PC-3 (cell line): ENCODE results near the gene OGDH. TPM values are rescaled to one million over a fixed set of nuclear protein-coding genes. Genes with fewer than 3 reads are reported as not detected.

ENCODE experiments used
- ATAC-seq: fragments of 200-7000 bp; cut with Tn5 transposase; 2 replicates; pipeline ENCODE4 v1.9.1; 2020; ENCODE audit warnings: mild to moderate bottlenecking, moderate library complexity
- BruUV-seq: library from RNA; stranded (reverse); fragments of 400-500 nt; replicated peaks from 2 replicates; lab custom pipeline; 2021; lab: Mats Ljungman, UMichigan
- CTCF ChIA-PET: fragments of 300-600 bp; sonication (Branson Sonifier 250); formaldehyde crosslinking; loops from one replicate; lab custom pipeline; 2022; ENCODE audit warnings: antibody characterized with exemption; lab: Charles Lee
- POLR2A ChIA-PET: fragments of 300-600 bp; sonication (Branson Sonifier 250); formaldehyde crosslinking; loops from one replicate; lab custom pipeline; 2022; ENCODE audit warnings: antibody characterized with exemption; ENCODE audit not compliant: unreplicated experiment; lab: Charles Lee
- DNase-seq: peaks from one replicate; pipeline ENCODE4 v3.0.0-alpha.2; 2015
- H2AFZ ChIP-seq: fragments of 300-600 bp; sonication (generic); 2 replicates; pipeline ENCODE4 v1.6.0; 2016; ENCODE audit warnings: antibody characterized with exemption, low read length
- H3F3A ChIP-seq: fragments of 300-600 bp; sonication (generic); one replicate; pipeline ENCODE4 v1.6.0; 2017; ENCODE audit warnings: antibody characterized with exemption, low read length, control low read depth, mild to moderate bottlenecking; ENCODE audit not compliant: unreplicated experiment
- H3K27ac ChIP-seq: fragments of 300-600 bp; sonication (generic); 2 replicates; pipeline ENCODE4 v1.5.1; 2016; ENCODE audit warnings: mild to moderate bottlenecking, low read length
- H3K27me3 ChIP-seq: fragments of 300-600 bp; sonication (generic); 2 replicates; pipeline ENCODE4 v1.6.1; 2016; ENCODE audit warnings: low read length, mixed read lengths
- H3K36me3 ChIP-seq: fragments of 300-600 bp; sonication (generic); 2 replicates; pipeline ENCODE4 v1.6.1; 2016; ENCODE audit warnings: low read depth, mixed run types, low read length, mixed read lengths
- H3K4me1 ChIP-seq: fragments of 300-600 bp; sonication (generic); 2 replicates; pipeline ENCODE4 v1.5.1; 2016; ENCODE audit warnings: low read length; ENCODE audit not compliant: insufficient read depth
- H3K4me2 ChIP-seq: fragments of 300-600 bp; sonication (generic); 2 replicates; pipeline ENCODE4 v1.6.0; 2016; ENCODE audit warnings: low read length
- H3K4me3 ChIP-seq: fragments of 300-600 bp; sonication (generic); 2 replicates; pipeline ENCODE4 v1.5.1; 2016; ENCODE audit warnings: mild to moderate bottlenecking, low read length, mixed read lengths
- H3K79me2 ChIP-seq: fragments of 300-600 bp; sonication (generic); 2 replicates; pipeline ENCODE4 v1.6.1; 2017; ENCODE audit warnings: low read length, mixed read lengths
- H3K9ac ChIP-seq: fragments of 300-600 bp; sonication (generic); 2 replicates; pipeline ENCODE4 v1.6.0; 2016; ENCODE audit warnings: mild to moderate bottlenecking, low read length
- H3K9me2 ChIP-seq: fragments of 300-600 bp; sonication (generic); replicated peaks from 2 replicates; pipeline ENCODE4 v1.6.1; 2016; ENCODE audit warnings: mixed run types, low read length, mixed read lengths
- H3K9me3 ChIP-seq: fragments of 300-600 bp; sonication (generic); 2 replicates; pipeline ENCODE4 v1.6.1; 2016; ENCODE audit warnings: low read length, mixed read lengths
- H4K20me1 ChIP-seq: fragments of 300-600 bp; sonication (generic); 2 replicates; pipeline ENCODE4 v1.6.1; 2016; ENCODE audit warnings: low read length, mixed read lengths
- CTCF ChIP-seq: fragments of 300-600 bp; sonication (generic); conservative IDR thresholded peaks from 2 replicates; pipeline ENCODE4 v1.5.1; 2017; ENCODE audit warnings: antibody characterized with exemption, low read depth, mild to moderate bottlenecking, low read length
- EZH2 ChIP-seq: fragments of 300-600 bp; sonication (generic); IDR thresholded peaks from one replicate; pipeline ENCODE4 v1.6.1; 2017; ENCODE audit warnings: antibody characterized with exemption, mild to moderate bottlenecking, low read length; ENCODE audit not compliant: unreplicated experiment
- EZH2phosphoT487 ChIP-seq: fragments of 300-600 bp; sonication (generic); IDR thresholded peaks from 2 replicates; pipeline ENCODE4 v1.6.1; 2018; ENCODE audit warnings: mild to moderate bottlenecking, antibody characterized with exemption, low read length, borderline replicate concordance
- intact Hi-C: fragments of 100-400 bp; cut with micrococcal nuclease; formaldehyde crosslinking; loops from 2 replicates; pipeline ENCODE4 v1.9.0; 2023
- total RNA-seq: library from RNA; depleted of rRNA; stranded (reverse); fragments of >200 nt; gene quantifications from 2 replicates; pipeline ENCODE4 v1.2.3, GENCODE V29; 2014

The OGDH gene
- total RNA-seq, 1 experiment from 2014 or later, result 66.2 TPM

DNA sequence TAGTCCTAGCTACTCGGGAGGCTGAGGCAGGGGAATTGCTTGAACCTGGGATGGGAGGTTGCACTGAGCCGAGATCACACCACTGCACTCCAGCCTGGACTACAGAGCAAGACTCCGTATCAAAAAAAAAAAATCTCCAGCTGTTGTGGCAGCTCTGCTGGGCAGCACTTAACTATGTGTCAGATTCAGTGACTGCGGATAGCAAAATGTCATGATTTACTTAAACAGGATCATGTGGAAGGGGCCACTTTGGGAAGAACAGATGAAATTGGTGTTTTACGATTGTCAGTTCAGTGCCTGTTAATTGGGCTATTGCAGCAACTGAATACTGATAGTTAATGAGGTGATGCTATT is 15.3 kb downstream of the OGDH start:
- Histone ChIP-seq H3K79me2 (peaks cover 81% of the 10 kb centered on the region), H3K27me3 (no peaks in the 10 kb centered on the region), H3K4me3 (no peak overlapping the region), H3K4me1 (peaks cover 39% of the 10 kb centered on the region), H2AFZ (no peak overlapping the region), H3K4me2 (no peak overlapping the region), H3K36me3 (peaks cover 27% of the 10 kb centered on the region), H4K20me1 (no peaks in the 10 kb centered on the region), H3K9me3 (no peaks in the 10 kb centered on the region), H3K27ac (0 out of 2 replicates have a peak overlapping the region, but pooled peaks have one; percentile 5), H3F3A (no peaks in the 10 kb centered on the region), H3K9ac (no peak overlapping the region), H3K9me2 (no peaks in the 10 kb centered on the region)
- TF ChIP-seq EZH2phosphoT487 (no peak), CTCF (no peak), EZH2 (no peak)
- CTCF ChIA-PET, result no interaction called here
- DNase-seq, result no peak
- BruUV-seq, result no TSS peak
- POLR2A ChIA-PET, result no interaction called here
- no peak for ATAC-seq
- intact Hi-C loops, result no loop called here

DNA sequence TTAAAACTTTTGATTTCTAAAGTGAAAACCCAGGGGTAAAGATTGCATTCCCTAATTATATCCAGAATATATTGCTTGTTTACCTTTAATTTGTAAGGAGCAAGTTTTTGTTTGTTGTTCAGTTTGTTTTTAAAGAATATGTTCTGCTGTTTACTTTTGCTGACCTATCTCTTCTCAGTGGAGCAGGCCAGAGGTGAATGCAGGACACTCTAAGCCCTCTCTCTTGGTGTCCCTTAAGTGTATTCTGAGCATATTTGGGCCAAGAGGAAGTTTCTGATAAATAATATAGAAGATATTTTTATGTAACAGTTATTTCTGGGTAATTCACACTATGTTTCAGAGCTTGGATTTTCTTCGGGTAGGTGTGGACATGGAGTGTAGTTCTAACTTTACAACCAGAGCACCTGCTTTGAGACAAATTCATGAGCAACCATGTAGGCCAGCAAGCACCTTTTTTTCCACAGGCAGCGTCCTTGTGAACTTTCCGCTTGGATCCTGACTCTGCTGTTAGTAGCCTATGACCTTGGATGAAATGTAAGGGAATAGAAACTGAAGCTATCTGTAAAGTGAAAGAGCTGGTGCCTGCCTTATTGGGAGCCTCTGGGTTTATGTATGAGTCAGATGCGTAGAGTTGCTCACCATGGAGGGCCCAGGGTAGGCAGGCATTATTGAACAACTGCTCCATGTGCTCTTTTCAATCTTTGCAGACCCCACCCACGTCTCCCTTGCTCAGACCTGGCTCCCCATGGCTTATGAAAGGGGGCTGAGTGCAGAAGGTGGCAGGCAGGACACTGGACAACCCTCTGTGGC is 16.1 kb downstream of the OGDH start:
- H4K20me1 ChIP-seq, result no peaks in the 10 kb centered on the region

More for the DNA sequence above, 16.1 kb downstream of the OGDH start:
- no peaks in the 10 kb centered on the region for H3K9me3 ChIP-seq
- DNase-seq (no peak), ATAC-seq (no peak)
- no peak overlapping the region for H2AFZ ChIP-seq
- H3K9me2 ChIP-seq, result no peaks in the 10 kb centered on the region
- H3K27me3 ChIP-seq, result no peaks in the 10 kb centered on the region
- intact Hi-C loops, result no loop called here
- peaks cover 73% of the 10 kb centered on the region for H3K79me2 ChIP-seq
- H3F3A ChIP-seq, result no peaks in the 10 kb centered on the region
- BruUV-seq, result no TSS peak
- peaks cover 32% of the 10 kb centered on the region for H3K4me1 ChIP-seq
- H3K4me3 ChIP-seq, result no peak overlapping the region
- H3K4me2 ChIP-seq, result no peak overlapping the region
- TF ChIP-seq EZH2phosphoT487 (no peak), CTCF (no peak), EZH2 (no peak)
- ChIA-PET CTCF (no interaction called here), POLR2A (interaction anchor here (0.6 to 0.7 kb wide), 2 partner anchors 11 to 68 kb away, joined by 3 to 4 read pairs; no protein-coding TSS in a partner anchor)
- H3K27ac ChIP-seq, result no peak overlapping the region
- no peak overlapping the region for H3K9ac ChIP-seq
- H3K36me3 ChIP-seq, result peaks cover 28% of the 10 kb centered on the region
